ENCODE measurements around the gene CCSER2. TPM values are rescaled to one million over a fixed set of nuclear protein-coding genes. Genes with fewer than 3 reads are reported as not detected.

Gene CCSER2
- total RNA-seq, 1 donor from 2014 or later: 22.4 TPM

- no peak for FAIRE-seq
Observed at GRCh38 chr10:84565881-84566582, 237.6 kb downstream of the CCSER2 start.

GRCh38 chr10:84567133-84567532 lies 238.7 kb downstream of the CCSER2 start:
- DNase-seq (ENCODE audit: low read depth) (no peak), FAIRE-seq (peak; percentile 50)
- Histone ChIP-seq H3K27me3 (ENCODE audit: control insufficient read depth, insufficient read depth, low read length) (no peaks in the 10 kb centered on the region), H3K4me3 (ENCODE audit: low read depth, low read length) (no peak overlapping the region), H3K36me3 (ENCODE audit: control insufficient read depth, insufficient read depth, low read length) (no peaks in the 10 kb centered on the region)
- TF ChIP-seq CTCF (IDR thresholded peaks at IDR 0.05; ENCODE audit: insufficient read depth, low read length, severe bottlenecking): no peak

More at GRCh38 chr10:84565881-84566582, 237.6 kb downstream of the CCSER2 start:
- Histone ChIP-seq H3K36me3 (ENCODE audit: control insufficient read depth, insufficient read depth, low read length) (no peaks in the 10 kb centered on the region), H3K27me3 (ENCODE audit: control insufficient read depth, insufficient read depth, low read length) (no peaks in the 10 kb centered on the region), H3K4me3 (ENCODE audit: low read depth, low read length) (no peak overlapping the region)
- no peak for TF ChIP-seq CTCF (IDR thresholded peaks at IDR 0.05; ENCODE audit: insufficient read depth, low read length, severe bottlenecking)
- DNase-seq (ENCODE audit: low read depth): no peak

Other genes starting within 250 kb of the CCSER2 start
- gene GHITM, start 189.1 kb upstream of the CCSER2 start, total RNA-seq: 415 and 431 TPM in 2 replicates
- 0.53 and 2.6 TPM in 2 replicates for gene GPR15LG, start 154.8 kb upstream of the CCSER2 start, total RNA-seq
- gene CDHR1, start 134.1 kb upstream of the CCSER2 start, total RNA-seq: 0.53 and 0.90 TPM in 2 replicates
- not detected in 2 replicates for gene LRIT2, start 103.0 kb upstream of the CCSER2 start, total RNA-seq
- not detected in 2 replicates for gene LRIT1, start 87.0 kb upstream of the CCSER2 start, total RNA-seq
- gene RGR, start 83.5 kb upstream of the CCSER2 start, total RNA-seq: not detected in 2 replicates